OCI-LY1 (cell line): Measurements from ENCODE around the gene CACNA1E.

ENCODE experiments used
- H2AFZ ChIP-seq: fragments of 200-600 bp; sonication (generic), shearing (Covaris generic); 2 replicates; pipeline ENCODE4 v1.6.0; 2014; ENCODE audit warnings: antibody characterized with exemption, mild to moderate bottlenecking, low read length
- H3F3A ChIP-seq: fragments of 200-600 bp; sonication (generic), shearing (Covaris generic); 2 replicates; pipeline ENCODE4 v1.6.0; 2014; ENCODE audit warnings: mild to moderate bottlenecking, antibody characterized with exemption, low read length, moderate library complexity; ENCODE audit not compliant: insufficient read depth
- H3K27ac ChIP-seq: fragments of 200-600 bp; sonication (generic); 2 replicates; pipeline ENCODE4 v1.5.1; 2014; ENCODE audit warnings: low read length, mixed run types, mild to moderate bottlenecking, low read depth; ENCODE audit not compliant: poor library complexity, severe bottlenecking
- H3K27me3 ChIP-seq: fragments of 200-600 bp; sonication (generic); 2 replicates; pipeline ENCODE4 v1.6.0; 2014; ENCODE audit warnings: antibody characterized with exemption, mild to moderate bottlenecking, low read length, moderate library complexity; ENCODE audit not compliant: insufficient read depth
- H3K36me3 ChIP-seq: fragments of 200-600 bp; sonication (generic); 2 replicates; pipeline ENCODE4 v1.6.1; 2014; ENCODE audit warnings: mild to moderate bottlenecking, antibody characterized with exemption, low read length, moderate library complexity, mixed read lengths; ENCODE audit not compliant: insufficient read depth
- H3K4me1 ChIP-seq: fragments of 200-600 bp; sonication (generic); 2 replicates; pipeline ENCODE4 v1.5.1; 2014; ENCODE audit warnings: mild to moderate bottlenecking, low read length, moderate library complexity; ENCODE audit not compliant: insufficient read depth, severe bottlenecking
- H3K4me2 ChIP-seq: fragments of 200-600 bp; sonication (generic), shearing (Covaris generic); 2 replicates; pipeline ENCODE4 v1.6.1; 2014; ENCODE audit warnings: low read length
- H3K4me3 ChIP-seq: fragments of 200-600 bp; sonication (generic); 2 replicates; pipeline ENCODE4 v1.5.1; 2014; ENCODE audit warnings: low read length, low read depth, mild to moderate bottlenecking, mixed read lengths; ENCODE audit not compliant: poor library complexity, severe bottlenecking
- H3K79me2 ChIP-seq: fragments of 200-600 bp; shearing (Covaris generic); 2 replicates; pipeline ENCODE4 v1.6.1; 2016; ENCODE audit warnings: mixed run types, low read length, mixed read lengths; ENCODE audit not compliant: insufficient read depth
- H3K9ac ChIP-seq: fragments of 200-600 bp; sonication (generic), shearing (Covaris generic); 2 replicates; pipeline ENCODE4 v1.6.1; 2014; ENCODE audit warnings: mild to moderate bottlenecking, low read length, mixed read lengths
- H3K9me2 ChIP-seq: fragments of 200-600 bp; sonication (generic), shearing (Covaris generic); 2 replicates; pipeline ENCODE4 v1.6.1; 2014; ENCODE audit warnings: low read depth, mild to moderate bottlenecking, low read length, mixed read lengths
- H3K9me3 ChIP-seq: fragments of 200-600 bp; shearing (Covaris generic); 2 replicates; pipeline ENCODE4 v1.6.1; 2014; ENCODE audit warnings: low read length, mixed read lengths
- H4K20me1 ChIP-seq: fragments of 200-600 bp; sonication (generic), shearing (Covaris generic); 2 replicates; pipeline ENCODE4 v1.6.0; 2016; ENCODE audit warnings: mild to moderate bottlenecking, low read length; ENCODE audit not compliant: insufficient read depth
- EZH2 ChIP-seq: fragments of 200-600 bp; sonication (generic), shearing (Covaris generic); IDR thresholded peaks from 2 replicates; pipeline ENCODE4 v1.8.0; 2017; ENCODE audit warnings: borderline replicate concordance, mixed run types, mild to moderate bottlenecking, antibody characterized with exemption, low read length, moderate library complexity, mixed read lengths
- TF ChIP-seq, protein P1 (sequence below): fragments of 200-600 bp; sonication (generic), shearing (Covaris generic); IDR thresholded peaks from 2 replicates; pipeline ENCODE4 v1.5.1; 2017; ENCODE audit warnings: mild to moderate bottlenecking, antibody characterized with exemption, low read length, moderate library complexity, mixed read lengths

CACNA1E gene

DNA sequence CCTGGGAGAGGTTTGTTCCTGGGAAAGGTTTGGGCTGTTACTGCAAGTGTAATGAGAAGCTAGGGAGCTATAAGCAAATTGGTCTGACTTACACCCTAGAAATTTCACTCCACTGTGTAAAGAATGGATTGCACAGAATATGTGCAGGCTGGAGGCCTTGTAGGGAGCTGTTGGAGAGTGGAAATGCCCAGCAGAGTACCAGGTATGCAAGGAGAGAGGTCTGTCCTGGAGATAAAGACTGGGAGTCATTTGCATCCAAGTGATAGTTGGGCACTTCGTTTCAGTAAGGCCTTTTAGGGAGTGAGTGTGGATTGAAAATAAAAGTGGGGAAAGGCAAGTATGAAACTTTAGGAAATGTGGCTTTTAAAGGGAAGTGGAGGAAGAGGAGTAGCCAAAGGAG, 75.8 kb downstream of the CACNA1E start:
- Histone ChIP-seq H3K36me3 (no peaks in the 10 kb centered on the region), H3K79me2 (no peaks in the 10 kb centered on the region), H3K27me3 (no peaks in the 10 kb centered on the region), H3K4me3 (no peak overlapping the region), H3K9me2 (no peaks in the 10 kb centered on the region), H3K9ac (no peak overlapping the region), H3K4me2 (no peak overlapping the region), H3K4me1 (no peaks in the 10 kb centered on the region), H3K9me3 (no peaks in the 10 kb centered on the region), H3F3A (no peaks in the 10 kb centered on the region), H3K27ac (no peak overlapping the region), H4K20me1 (no peaks in the 10 kb centered on the region), H2AFZ (no peak overlapping the region)
- TF ChIP-seq EZH2, result no peak
- TF ChIP-seq, protein P1, sequence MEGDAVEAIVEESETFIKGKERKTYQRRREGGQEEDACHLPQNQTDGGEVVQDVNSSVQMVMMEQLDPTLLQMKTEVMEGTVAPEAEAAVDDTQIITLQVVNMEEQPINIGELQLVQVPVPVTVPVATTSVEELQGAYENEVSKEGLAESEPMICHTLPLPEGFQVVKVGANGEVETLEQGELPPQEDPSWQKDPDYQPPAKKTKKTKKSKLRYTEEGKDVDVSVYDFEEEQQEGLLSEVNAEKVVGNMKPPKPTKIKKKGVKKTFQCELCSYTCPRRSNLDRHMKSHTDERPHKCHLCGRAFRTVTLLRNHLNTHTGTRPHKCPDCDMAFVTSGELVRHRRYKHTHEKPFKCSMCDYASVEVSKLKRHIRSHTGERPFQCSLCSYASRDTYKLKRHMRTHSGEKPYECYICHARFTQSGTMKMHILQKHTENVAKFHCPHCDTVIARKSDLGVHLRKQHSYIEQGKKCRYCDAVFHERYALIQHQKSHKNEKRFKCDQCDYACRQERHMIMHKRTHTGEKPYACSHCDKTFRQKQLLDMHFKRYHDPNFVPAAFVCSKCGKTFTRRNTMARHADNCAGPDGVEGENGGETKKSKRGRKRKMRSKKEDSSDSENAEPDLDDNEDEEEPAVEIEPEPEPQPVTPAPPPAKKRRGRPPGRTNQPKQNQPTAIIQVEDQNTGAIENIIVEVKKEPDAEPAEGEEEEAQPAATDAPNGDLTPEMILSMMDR, result no peak

DNA sequence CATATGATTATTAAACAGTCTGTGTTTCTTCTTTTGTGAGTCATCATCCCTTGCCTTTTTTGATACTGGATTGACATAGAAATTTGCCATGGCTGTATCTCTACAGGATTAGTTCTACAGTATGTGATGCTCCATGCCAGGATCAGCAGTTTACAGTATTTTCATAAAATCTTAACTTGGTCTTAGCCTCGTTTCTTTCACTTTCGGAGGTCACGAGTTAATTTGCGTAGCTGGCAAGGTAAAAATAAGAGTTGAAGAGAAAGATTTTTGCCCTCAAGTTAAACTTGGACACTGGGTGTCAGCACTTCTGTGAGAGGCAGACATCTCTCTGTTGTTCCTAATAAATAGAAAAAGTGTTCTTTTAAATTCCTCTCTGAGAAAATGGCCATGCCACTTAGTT, 79.1 kb downstream of the CACNA1E start:
- Histone ChIP-seq H3K79me2 (no peaks in the 10 kb centered on the region), H3K9me2 (no peaks in the 10 kb centered on the region), H3K27ac (no peak overlapping the region), H3K27me3 (no peaks in the 10 kb centered on the region), H3K4me3 (no peak overlapping the region), H3K9me3 (no peaks in the 10 kb centered on the region), H4K20me1 (no peaks in the 10 kb centered on the region), H2AFZ (no peak overlapping the region), H3K4me2 (no peak overlapping the region), H3F3A (no peaks in the 10 kb centered on the region), H3K4me1 (no peaks in the 10 kb centered on the region), H3K36me3 (no peaks in the 10 kb centered on the region), H3K9ac (no peak overlapping the region)
- no peak for TF ChIP-seq EZH2

DNA sequence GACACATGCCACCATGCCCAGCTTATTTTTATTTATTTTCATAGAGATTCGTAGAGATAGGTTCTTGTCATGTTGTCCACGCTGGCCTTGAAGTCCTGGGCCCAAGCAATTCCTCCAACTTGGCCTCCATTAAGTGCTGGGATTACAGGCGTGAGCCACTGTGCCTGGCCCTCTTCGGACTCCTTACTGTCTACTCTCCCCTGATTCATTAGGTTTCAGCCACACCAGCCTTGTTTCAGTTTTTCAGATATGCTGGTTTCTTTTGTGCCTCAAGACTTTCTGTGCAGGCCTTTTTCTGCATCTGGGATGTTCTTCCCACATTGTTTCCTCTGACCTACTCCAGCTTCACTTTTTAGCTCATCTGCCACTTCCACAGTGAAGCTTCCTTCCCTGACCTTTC, 85.4 kb downstream of the CACNA1E start:
- H3F3A ChIP-seq, result no peaks in the 10 kb centered on the region
- TF ChIP-seq EZH2, result no peak
- TF ChIP-seq, protein P1, result no peak

DNA sequence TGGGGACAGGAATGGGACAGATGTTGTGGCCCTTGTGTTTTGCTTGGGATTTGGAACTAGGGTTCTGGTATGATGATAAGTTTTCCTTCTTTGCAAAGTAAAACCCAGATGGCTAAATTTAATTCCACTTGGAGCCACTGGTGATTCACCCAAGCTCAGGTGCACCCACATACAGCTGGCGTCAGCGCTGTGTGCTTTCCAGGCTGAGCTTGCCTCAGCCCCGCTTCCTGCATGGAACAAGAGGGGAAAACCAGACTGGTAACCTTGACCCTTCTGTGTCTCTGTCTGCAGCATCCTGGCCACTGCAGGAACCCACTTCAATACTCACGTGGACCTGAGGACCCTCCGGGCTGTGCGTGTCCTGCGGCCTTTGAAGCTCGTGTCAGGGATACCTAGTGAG, 94.2 kb downstream of the CACNA1E start:
- no peaks in the 10 kb centered on the region for H3K9me3 ChIP-seq
- no peak overlapping the region for H3K4me3 ChIP-seq
- H3K36me3 ChIP-seq, result no peaks in the 10 kb centered on the region
- TF ChIP-seq EZH2, result no peak
- TF ChIP-seq, protein P1, result no peak
- no peaks in the 10 kb centered on the region for H3K9me2 ChIP-seq
- no peaks in the 10 kb centered on the region for H3K4me1 ChIP-seq
- no peak overlapping the region for H3K9ac ChIP-seq
- no peak overlapping the region for H2AFZ ChIP-seq
- H3K27me3 ChIP-seq, result no peaks in the 10 kb centered on the region
- no peak overlapping the region for H3K27ac ChIP-seq
- H3K79me2 ChIP-seq, result no peaks in the 10 kb centered on the region
- no peaks in the 10 kb centered on the region for H4K20me1 ChIP-seq
- H3K4me2 ChIP-seq, result no peak overlapping the region
- H3F3A ChIP-seq, result no peaks in the 10 kb centered on the region

More for the DNA sequence above, 85.4 kb downstream of the CACNA1E start:
- Histone ChIP-seq H3K9me3 (no peaks in the 10 kb centered on the region), H3K27me3 (no peaks in the 10 kb centered on the region), H3K4me2 (no peak overlapping the region), H3K9ac (no peak overlapping the region), H4K20me1 (no peaks in the 10 kb centered on the region), H3K9me2 (no peaks in the 10 kb centered on the region), H2AFZ (no peak overlapping the region), H3K4me1 (no peaks in the 10 kb centered on the region), H3K4me3 (no peak overlapping the region), H3K27ac (no peak overlapping the region), H3K36me3 (no peaks in the 10 kb centered on the region), H3K79me2 (no peaks in the 10 kb centered on the region)
